ENCODE results near the gene RHOH. TPM values are rescaled to one million over a fixed set of nuclear protein-coding genes. Genes with fewer than 3 reads are reported as not detected.

Gene RHOH
- total and polyA plus RNA-seq, 10 of the 15 experiments (the other 5 are each of a cell fraction or from before 2014, with no cell fraction given): 46.5 to 120 (median 57.9) TPM

DNA sequence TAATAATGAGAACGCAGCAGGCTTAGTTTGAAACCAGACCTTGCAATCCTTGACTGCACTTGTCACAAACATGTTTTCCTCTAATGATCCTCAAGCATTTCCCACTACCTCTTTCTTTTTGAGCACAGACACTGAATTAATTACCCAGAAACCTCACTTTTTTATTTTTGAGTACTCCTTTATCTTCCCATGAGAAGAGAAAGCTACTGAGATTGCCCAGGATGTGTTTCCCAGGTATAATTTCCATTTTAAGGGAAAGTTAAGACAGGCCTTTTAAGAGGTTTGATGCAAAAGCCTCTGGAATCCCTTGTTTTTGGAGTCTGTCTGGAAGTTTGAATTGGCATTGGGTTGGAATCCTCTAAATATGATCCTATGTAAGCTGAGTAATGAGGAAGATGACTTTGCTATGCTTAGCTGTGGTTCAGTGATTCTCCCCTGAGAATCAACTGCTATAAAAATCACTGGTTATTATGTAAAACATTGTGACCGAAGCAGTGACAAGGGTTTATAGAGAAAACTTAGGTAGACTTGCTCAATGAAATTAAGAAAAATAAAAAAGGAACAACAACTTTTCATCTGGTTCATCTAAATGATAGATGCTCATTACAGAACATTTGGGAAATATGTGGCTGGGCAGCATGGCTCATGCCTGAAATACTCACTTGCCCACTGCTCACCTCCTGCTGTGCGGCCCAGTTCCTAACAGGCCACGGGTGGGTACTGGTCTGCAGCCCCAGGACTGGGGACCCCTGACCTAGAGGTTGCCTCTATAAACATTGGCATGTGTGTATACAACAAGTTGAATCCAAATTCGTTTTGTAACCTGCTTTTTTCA lies 10.8 kb upstream of the RHOH start (continued):
- TF ChIP-seq, protein P1, sequence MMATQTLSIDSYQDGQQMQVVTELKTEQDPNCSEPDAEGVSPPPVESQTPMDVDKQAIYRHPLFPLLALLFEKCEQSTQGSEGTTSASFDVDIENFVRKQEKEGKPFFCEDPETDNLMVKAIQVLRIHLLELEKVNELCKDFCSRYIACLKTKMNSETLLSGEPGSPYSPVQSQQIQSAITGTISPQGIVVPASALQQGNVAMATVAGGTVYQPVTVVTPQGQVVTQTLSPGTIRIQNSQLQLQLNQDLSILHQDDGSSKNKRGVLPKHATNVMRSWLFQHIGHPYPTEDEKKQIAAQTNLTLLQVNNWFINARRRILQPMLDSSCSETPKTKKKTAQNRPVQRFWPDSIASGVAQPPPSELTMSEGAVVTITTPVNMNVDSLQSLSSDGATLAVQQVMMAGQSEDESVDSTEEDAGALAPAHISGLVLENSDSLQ (IDR thresholded peaks at IDR 0.05): peak; percentile 41; the same call in 1 of the 2 replicates
- TF ChIP-seq, protein P2, sequence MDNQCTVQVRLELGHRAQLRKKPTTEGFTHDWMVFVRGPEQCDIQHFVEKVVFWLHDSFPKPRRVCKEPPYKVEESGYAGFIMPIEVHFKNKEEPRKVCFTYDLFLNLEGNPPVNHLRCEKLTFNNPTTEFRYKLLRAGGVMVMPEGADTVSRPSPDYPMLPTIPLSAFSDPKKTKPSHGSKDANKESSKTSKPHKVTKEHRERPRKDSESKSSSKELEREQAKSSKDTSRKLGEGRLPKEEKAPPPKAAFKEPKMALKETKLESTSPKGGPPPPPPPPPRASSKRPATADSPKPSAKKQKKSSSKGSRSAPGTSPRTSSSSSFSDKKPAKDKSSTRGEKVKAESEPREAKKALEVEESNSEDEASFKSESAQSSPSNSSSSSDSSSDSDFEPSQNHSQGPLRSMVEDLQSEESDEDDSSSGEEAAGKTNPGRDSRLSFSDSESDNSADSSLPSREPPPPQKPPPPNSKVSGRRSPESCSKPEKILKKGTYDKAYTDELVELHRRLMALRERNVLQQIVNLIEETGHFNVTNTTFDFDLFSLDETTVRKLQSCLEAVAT (IDR thresholded peaks at IDR 0.05): peak; percentile 80
- TF ChIP-seq NBN (IDR thresholded peaks at IDR 0.05): 0 out of 2 replicates have a peak, but pooled peaks have one; percentile 50
- TF ChIP-seq YBX1 (IDR thresholded peaks at IDR 0.05): no peak; the same call in 1 of the 2 replicates
- TF ChIP-seq MTA3 (IDR thresholded peaks at IDR 0.05; ENCODE audit: borderline replicate concordance, low read length): peak; percentile 90
- peak; percentile 91 for TF ChIP-seq DPF2 (IDR thresholded peaks at IDR 0.05)
- no peak for TF ChIP-seq STAT1 (conservative IDR thresholded peaks at IDR 0.05)
- TF ChIP-seq NRF1 (conservative IDR thresholded peaks at IDR 0.05; ENCODE audit: low read depth, low read length): no peak
- TF ChIP-seq, protein P3, sequence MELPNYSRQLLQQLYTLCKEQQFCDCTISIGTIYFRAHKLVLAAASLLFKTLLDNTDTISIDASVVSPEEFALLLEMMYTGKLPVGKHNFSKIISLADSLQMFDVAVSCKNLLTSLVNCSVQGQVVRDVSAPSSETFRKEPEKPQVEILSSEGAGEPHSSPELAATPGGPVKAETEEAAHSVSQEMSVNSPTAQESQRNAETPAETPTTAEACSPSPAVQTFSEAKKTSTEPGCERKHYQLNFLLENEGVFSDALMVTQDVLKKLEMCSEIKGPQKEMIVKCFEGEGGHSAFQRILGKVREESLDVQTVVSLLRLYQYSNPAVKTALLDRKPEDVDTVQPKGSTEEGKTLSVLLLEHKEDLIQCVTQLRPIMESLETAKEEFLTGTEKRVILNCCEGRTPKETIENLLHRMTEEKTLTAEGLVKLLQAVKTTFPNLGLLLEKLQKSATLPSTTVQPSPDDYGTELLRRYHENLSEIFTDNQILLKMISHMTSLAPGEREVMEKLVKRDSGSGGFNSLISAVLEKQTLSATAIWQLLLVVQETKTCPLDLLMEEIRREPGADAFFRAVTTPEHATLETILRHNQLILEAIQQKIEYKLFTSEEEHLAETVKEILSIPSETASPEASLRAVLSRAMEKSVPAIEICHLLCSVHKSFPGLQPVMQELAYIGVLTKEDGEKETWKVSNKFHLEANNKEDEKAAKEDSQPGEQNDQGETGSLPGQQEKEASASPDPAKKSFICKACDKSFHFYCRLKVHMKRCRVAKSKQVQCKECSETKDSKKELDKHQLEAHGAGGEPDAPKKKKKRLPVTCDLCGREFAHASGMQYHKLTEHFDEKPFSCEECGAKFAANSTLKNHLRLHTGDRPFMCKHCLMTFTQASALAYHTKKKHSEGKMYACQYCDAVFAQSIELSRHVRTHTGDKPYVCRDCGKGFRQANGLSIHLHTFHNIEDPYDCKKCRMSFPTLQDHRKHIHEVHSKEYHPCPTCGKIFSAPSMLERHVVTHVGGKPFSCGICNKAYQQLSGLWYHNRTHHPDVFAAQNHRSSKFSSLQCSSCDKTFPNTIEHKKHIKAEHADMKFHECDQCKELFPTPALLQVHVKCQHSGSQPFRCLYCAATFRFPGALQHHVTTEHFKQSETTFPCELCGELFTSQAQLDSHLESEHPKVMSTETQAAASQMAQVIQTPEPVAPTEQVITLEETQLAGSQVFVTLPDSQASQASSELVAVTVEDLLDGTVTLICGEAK (IDR thresholded peaks at IDR 0.05; ENCODE audit: borderline replicate concordance): no peak
- TF ChIP-seq SPI1 (IDR thresholded peaks at IDR 0.05; ENCODE audit: borderline replicate concordance, insufficient read depth, low read depth, low read length): peak; percentile 92
- no peak for TF ChIP-seq EGR1 (IDR thresholded peaks at IDR 0.05; ENCODE audit: borderline replicate concordance in 1 of 2, low read depth in 2 of 2, low read length in 2 of 2)
- TF ChIP-seq IKZF1 (conservative IDR thresholded peaks at IDR 0.05): peak; percentile 95
- peak; percentile 98 for TF ChIP-seq NFIC (IDR thresholded peaks at IDR 0.05; ENCODE audit: low read depth, low read length)
- peak; percentile 69; the same call in 1 of the 2 replicates for TF ChIP-seq EED (IDR thresholded peaks at IDR 0.05; ENCODE audit: low read depth)
- no peak for TF ChIP-seq RBBP5 (conservative IDR thresholded peaks at IDR 0.05)
- TF ChIP-seq HDAC6 (IDR thresholded peaks at IDR 0.05; ENCODE audit: unreplicated experiment): no peak
- TF ChIP-seq, protein P4, sequence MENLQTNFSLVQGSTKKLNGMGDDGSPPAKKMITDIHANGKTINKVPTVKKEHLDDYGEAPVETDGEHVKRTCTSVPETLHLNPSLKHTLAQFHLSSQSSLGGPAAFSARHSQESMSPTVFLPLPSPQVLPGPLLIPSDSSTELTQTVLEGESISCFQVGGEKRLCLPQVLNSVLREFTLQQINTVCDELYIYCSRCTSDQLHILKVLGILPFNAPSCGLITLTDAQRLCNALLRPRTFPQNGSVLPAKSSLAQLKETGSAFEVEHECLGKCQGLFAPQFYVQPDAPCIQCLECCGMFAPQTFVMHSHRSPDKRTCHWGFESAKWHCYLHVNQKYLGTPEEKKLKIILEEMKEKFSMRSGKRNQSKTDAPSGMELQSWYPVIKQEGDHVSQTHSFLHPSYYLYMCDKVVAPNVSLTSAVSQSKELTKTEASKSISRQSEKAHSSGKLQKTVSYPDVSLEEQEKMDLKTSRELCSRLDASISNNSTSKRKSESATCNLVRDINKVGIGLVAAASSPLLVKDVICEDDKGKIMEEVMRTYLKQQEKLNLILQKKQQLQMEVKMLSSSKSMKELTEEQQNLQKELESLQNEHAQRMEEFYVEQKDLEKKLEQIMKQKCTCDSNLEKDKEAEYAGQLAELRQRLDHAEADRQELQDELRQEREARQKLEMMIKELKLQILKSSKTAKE (IDR thresholded peaks at IDR 0.05; ENCODE audit: low read depth, poor library complexity, severe bottlenecking): peak; percentile 90
- no peak for TF ChIP-seq RELA (IDR thresholded peaks at IDR 0.05; ENCODE audit: borderline replicate concordance, partially characterized antibody)

All from GM12878 (cell line).